IMR-90 (cell line): Measurements from ENCODE around the gene CKS1B. TPM values are rescaled to one million over a fixed set of nuclear protein-coding genes. Genes with fewer than 3 reads are reported as not detected.

ENCODE experiments used
- ATAC-seq: fragments of 200-7000 bp; cut with Tn5 transposase; 2 replicates; pipeline ENCODE4 v1.9.1; 2020; ENCODE audit warnings: low read depth, mild to moderate bottlenecking, moderate library complexity
- BruUV-seq: library from RNA; stranded (reverse); fragments of 400-500 nt; replicated peaks from 2 replicates; lab custom pipeline; 2021; lab: Mats Ljungman, UMichigan
- CTCF ChIA-PET: fragments of 300-600 bp; formaldehyde crosslinking; extraction: SDS; loops from one replicate; lab custom pipeline; 2021; ENCODE audit warnings: antibody characterized with exemption; lab: Yijun Ruan, JAX
- POLR2A ChIA-PET: fragments of 300-600 bp; sonication (Branson Sonifier 250); formaldehyde crosslinking; loops from one replicate; lab custom pipeline; 2022; ENCODE audit warnings: antibody characterized with exemption; ENCODE audit not compliant: unreplicated experiment; lab: Charles Lee
- DNase-seq: peaks from one replicate; pipeline ENCODE4 v3.0.0; 2013
- H2AFZ ChIP-seq: replicated peaks from 2 replicates; pipeline ENCODE3; 2013; ENCODE audit warnings: low read length, mild to moderate bottlenecking; ENCODE audit not compliant: poor library complexity
- H2AK5ac ChIP-seq: 2 replicates; pipeline ENCODE4 v1.6.1; 2013; ENCODE audit warnings: low read depth, low read length, inconsistent platforms
- H2AK9ac ChIP-seq: replicated peaks from 2 replicates; pipeline ENCODE3; 2013; ENCODE audit warnings: mild to moderate bottlenecking, low read depth, low read length, moderate library complexity; ENCODE audit not compliant: poor library complexity
- H2BK120ac ChIP-seq: 2 replicates; pipeline ENCODE4 v1.6.1; 2013; ENCODE audit warnings: low read depth, low read length, inconsistent platforms
- H2BK15ac ChIP-seq: 3 replicates; pipeline ENCODE4 v1.6.1; 2013; ENCODE audit warnings: low read depth, low read length, inconsistent platforms
- H2BK20ac ChIP-seq: 2 replicates; pipeline ENCODE4 v1.6.1; 2013; ENCODE audit warnings: low read depth, mild to moderate bottlenecking, inconsistent platforms, low read length, moderate library complexity
- H2BK5ac ChIP-seq: 2 replicates; pipeline ENCODE4 v1.6.1; 2013; ENCODE audit warnings: mild to moderate bottlenecking, low read depth, low read length, inconsistent platforms; ENCODE audit not compliant: poor library complexity, severe bottlenecking
- H3K14ac ChIP-seq: replicated peaks from 2 replicates; pipeline ENCODE4 v1.6.1; 2013; ENCODE audit warnings: low read depth, low read length, inconsistent platforms
- H3K18ac ChIP-seq: 2 replicates; pipeline ENCODE4 v1.6.1; 2013; ENCODE audit warnings: low read depth, low read length, control low read depth
- H3K23ac ChIP-seq: 2 replicates; pipeline ENCODE4 v1.6.1; 2013; ENCODE audit warnings: low read depth, low read length, inconsistent platforms
- H3K27ac ChIP-seq: 2 replicates; pipeline ENCODE4 v1.5.1; 2013; ENCODE audit warnings: mild to moderate bottlenecking, control low read depth, low read length; ENCODE audit not compliant: insufficient read depth
- H3K27me3 ChIP-seq: 2 replicates; pipeline ENCODE4 v1.6.1; 2013; ENCODE audit warnings: low read length; ENCODE audit not compliant: control insufficient read depth, insufficient read depth
- H3K36me3 ChIP-seq: 2 replicates; pipeline ENCODE4 v1.6.1; 2013; ENCODE audit warnings: low read length, mixed read lengths; ENCODE audit not compliant: control insufficient read depth, insufficient read depth
- H3K4ac ChIP-seq: 2 replicates; pipeline ENCODE4 v1.6.1; 2013; ENCODE audit warnings: low read depth, low read length, inconsistent platforms
- H3K4me1 ChIP-seq: 2 replicates; pipeline ENCODE4 v1.6.1; 2013; ENCODE audit warnings: low read length, mixed read lengths; ENCODE audit not compliant: control insufficient read depth, insufficient read depth
- H3K4me2 ChIP-seq: 2 replicates; pipeline ENCODE4 v1.6.1; 2013; ENCODE audit warnings: low read depth, mild to moderate bottlenecking, control low read depth, low read length, moderate library complexity
- H3K4me3 ChIP-seq: 2 replicates; pipeline ENCODE4 v1.5.1; 2013; ENCODE audit warnings: low read depth, mild to moderate bottlenecking, control low read depth, low read length, moderate library complexity; ENCODE audit not compliant: insufficient read depth
- H3K56ac ChIP-seq: 2 replicates; pipeline ENCODE4 v1.6.1; 2013; ENCODE audit warnings: low read length, inconsistent platforms; ENCODE audit not compliant: insufficient read depth; ENCODE audit errors: extremely low read depth
- H3K79me1 ChIP-seq, 2 experiments: 2 replicates each; pipeline ENCODE4 v1.6.1; 2013; ENCODE audit warnings: low read length in 2 of 2, inconsistent platforms in 1 of 2, low read depth in 1 of 2
- H3K9ac ChIP-seq: 2 replicates; pipeline ENCODE4 v1.6.1; 2013; ENCODE audit warnings: low read depth, low read length, control low read depth
- H3K9me1 ChIP-seq: 2 replicates; pipeline ENCODE4 v1.6.1; 2013; ENCODE audit warnings: low read length, inconsistent platforms; ENCODE audit not compliant: insufficient read depth
- H3K9me3 ChIP-seq: 2 replicates; pipeline ENCODE4 v1.6.1; 2013; ENCODE audit warnings: low read length; ENCODE audit not compliant: control insufficient read depth, insufficient read depth
- H4K20me1 ChIP-seq: 2 replicates; pipeline ENCODE4 v1.6.1; 2013; ENCODE audit warnings: low read length, inconsistent platforms; ENCODE audit not compliant: insufficient read depth
- H4K5ac ChIP-seq: 2 replicates; pipeline ENCODE4 v1.6.1; 2013; ENCODE audit warnings: mild to moderate bottlenecking, low read depth, low read length, control low read depth
- H4K8ac ChIP-seq, 2 experiments: 2 replicates each; pipeline ENCODE4 v1.6.1; 2013; ENCODE audit warnings: low read depth in 2 of 2, low read length in 2 of 2, control low read depth in 1 of 2, inconsistent platforms in 1 of 2
- H4K91ac ChIP-seq: 2 replicates; pipeline ENCODE4 v1.6.1; 2013; ENCODE audit warnings: low read depth, low read length, inconsistent platforms; ENCODE audit not compliant: insufficient read depth
- BHLHE40 ChIP-seq: fragments of 150-350 bp; IDR thresholded peaks from 2 replicates; pipeline ENCODE4 v1.6.1; 2016; ENCODE audit warnings: mild to moderate bottlenecking, low read depth, low read length
- MAZ ChIP-seq: IDR thresholded peaks from 2 replicates; pipeline ENCODE4 v1.6.1; 2012; ENCODE audit warnings: low read depth, mild to moderate bottlenecking, low read length, improper control_type of control experiment, moderate library complexity, borderline replicate concordance
- MXI1 ChIP-seq: IDR thresholded peaks from 2 replicates; pipeline ENCODE4 v1.6.1; 2012; ENCODE audit warnings: low read depth, mild to moderate bottlenecking, low read length, moderate library complexity, borderline replicate concordance
- WGBS, 2 experiments: methylation state at CpG; one replicate each; pipeline versions ENCODE4 v1.1.5 to v1.1.7; 2013; ENCODE audit warnings: missing lambda C conversion rate in 2 of 2; ENCODE audit not compliant: insufficient read length in 1 of 2; ENCODE audit errors: extremely low coverage in 2 of 2; 5-methylcytosine and 5-hydroxymethylcytosine counted together
- dilution Hi-C: fragments of 300-500 bp; cut with HindIII; formaldehyde crosslinking; loops from one replicate; pipeline ENCODE4 v1.14.3; 2018; ENCODE audit warnings: low sequenced_read_pairs; ENCODE audit not compliant: unreplicated experiment
- in situ Hi-C: fragments of 300-500 bp; cut with MboI; formaldehyde crosslinking; loops from 3 replicates; pipeline ENCODE4 v1.14.3; 2019; ENCODE audit warnings: low sequenced_read_pairs, inconsistent platforms, mixed read lengths
- intact Hi-C: fragments of 100-400 bp; cut with micrococcal nuclease; formaldehyde crosslinking; loops from 2 replicates; pipeline ENCODE4 v1.10.0; 2022
- polyA plus RNA-seq, 3 experiments: library from polyadenylated mRNA; depleted of rRNA; stranded (reverse); fragments of >200 nt; gene quantifications; 2 replicates each; pipeline ENCODE4 v1.2.3, GENCODE V29; 2012; ENCODE audit warnings: low replicate concordance in 1 of 3
- total RNA-seq: library from RNA; depleted of rRNA; stranded (reverse); fragments of >200 nt; gene quantifications from 2 replicates; pipeline ENCODE4 v1.2.3, GENCODE V29; 2012

Gene CKS1B
- total and polyA plus RNA-seq, 2 of the 4 experiments (the other 2 are of a cell fraction), result 140 to 195 TPM

DNA sequence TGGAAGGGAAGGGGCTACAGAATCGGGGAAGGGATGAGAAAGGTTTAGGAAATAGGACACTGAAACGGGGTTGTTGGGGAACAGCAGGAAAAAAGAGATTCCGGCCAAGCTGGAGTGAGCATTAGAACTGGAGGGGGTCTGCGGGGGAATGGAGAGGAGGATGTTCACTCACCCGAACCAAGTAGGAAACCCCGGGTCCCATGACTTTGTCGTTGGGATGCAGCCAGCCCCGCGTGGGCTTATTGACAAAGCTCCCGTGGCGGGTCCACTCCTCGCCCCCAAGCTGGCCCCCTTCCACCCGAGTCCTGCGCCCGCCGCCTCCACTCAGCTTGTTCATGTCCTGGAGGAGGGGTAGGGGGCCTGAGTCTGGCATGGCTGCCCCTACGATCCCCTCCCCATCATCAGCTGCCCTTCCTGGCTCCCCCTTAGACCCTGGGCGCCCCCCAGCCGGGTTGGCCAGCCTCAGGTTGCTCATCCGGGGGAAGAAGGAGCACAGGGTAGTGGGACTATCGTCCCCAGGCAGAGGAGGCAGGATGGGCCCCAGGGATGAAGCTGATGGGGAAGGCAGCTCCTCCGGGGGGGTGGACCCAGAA, 4.5 kb upstream of the CKS1B start:
- Histone ChIP-seq H3K14ac (peak overlapping the region; percentile 95), H4K8ac (peak overlapping the region in 1 of 2 experiments; percentile 64; a peak in 3 of 4 replicates), H2AK9ac (peak overlapping the region; percentile 99), H4K91ac (peak overlapping the region; percentile 67), H4K20me1 (peaks cover 42% of the 10 kb centered on the region), H2BK15ac (peak overlapping the region; percentile 25; the same call in 1 of the 3 replicates), H3K27ac (peak overlapping the region; percentile 84), H3K4me1 (peaks cover 18% of the 10 kb centered on the region), H3K23ac (peak overlapping the region; percentile 88), H3K27me3 (no peaks in the 10 kb centered on the region), H2AK5ac (peak overlapping the region; percentile 89), H2AFZ (peak overlapping the region; percentile 18), H3K56ac (peak overlapping the region; percentile 83), H3K79me1 (peaks cover 14 to 61% of the 10 kb centered on the region in 2 experiments), H3K9me1 (peaks cover 7% of the 10 kb centered on the region), H2BK120ac (peak overlapping the region; percentile 39; the same call in 1 of the 2 replicates), H3K18ac (peak overlapping the region; percentile 20; the same call in 1 of the 2 replicates), H3K9ac (peak overlapping the region; percentile 87), H2BK20ac (no peak overlapping the region), H3K36me3 (peaks cover 33% of the 10 kb centered on the region), H3K4me2 (peak overlapping the region; percentile 97), H3K9me3 (no peaks in the 10 kb centered on the region), H3K4me3 (peak overlapping the region; percentile 65), H3K4ac (peak overlapping the region; percentile 92), H4K5ac (0 out of 2 replicates have a peak overlapping the region, but pooled peaks have one; percentile 2), H2BK5ac (peak overlapping the region; percentile 87)
- WGBS, 2 experiments, result 0% methylated on average over 1 of the region's 22 CpGs; no CpG with 5 or more reads in 1 of the 2 experiments
- POLR2A ChIA-PET, result interaction anchor here (0.9 to 2.0 kb wide), 2 partner anchors 9 to 14 kb away, joined by 3 to 17 read pairs; partner anchors contain the start of genes PBXIP1 and PYGO2
- CTCF ChIA-PET, result interaction anchor here (1.3 to 2.2 kb wide), 4 partner anchors 13 to 115 kb away, joined by 4 to 9 read pairs (median 6); partner anchors contain the start of gene FLAD1
- no peak for ATAC-seq
- intact Hi-C loops (loop anchor here (10.0 kb wide), 1 partner anchor 205 kb away; the partner anchor contains the start of genes KRTCAP2 and TRIM46), dilution Hi-C loops (no loop called here), in situ Hi-C loops (no loop called here)
- TF ChIP-seq MXI1, result 0 out of 2 replicates have a peak, but pooled peaks have one; percentile 13
- TF ChIP-seq MAZ, result 0 out of 2 replicates have a peak, but pooled peaks have one; percentile 20
- no peak for TF ChIP-seq BHLHE40
- no TSS peak for BruUV-seq
- no peak for DNase-seq
